HL-60 (cell line): ENCODE measurements around the gene NAA60.

ENCODE experiments used
- DNase-seq, 2 experiments: peaks; one replicate each; pipeline ENCODE4 v3.0.0-alpha.2; 2010 to 2020; ENCODE audit warnings: low read depth in 1 of 2, low spot score in 1 of 2
- H3K27ac ChIP-seq: fragments of 250-450 bp; sonication (Bioruptor Pico); replicated peaks from 2 replicates; pipeline ENCODE4 v1.5.1; 2020; ENCODE audit warnings: mild to moderate bottlenecking, moderate library complexity
- H3K27me3 ChIP-seq: fragments of 250-450 bp; sonication (Bioruptor Pico); 2 replicates; pipeline ENCODE4 v1.5.1; 2021; ENCODE audit warnings: mild to moderate bottlenecking, moderate library complexity; ENCODE audit not compliant: insufficient read depth, poor library complexity, severe bottlenecking
- H3K4me3 ChIP-seq: replicated peaks from 2 replicates; pipeline ENCODE4 v1.5.1; 2011; ENCODE audit warnings: mild to moderate bottlenecking, control low read depth, low read length; ENCODE audit not compliant: insufficient read depth
- CTCF ChIP-seq: IDR thresholded peaks from one replicate; pipeline ENCODE4 v1.5.1; 2011; ENCODE audit warnings: low read length, control low read depth, inconsistent platforms; ENCODE audit not compliant: insufficient read depth
- GABPA ChIP-seq: IDR thresholded peaks from 2 replicates; pipeline ENCODE4 v1.6.1; 2012; ENCODE audit warnings: low read depth
- POLR2AphosphoS5 ChIP-seq: IDR thresholded peaks from 2 replicates; pipeline ENCODE4 v1.6.1; 2012; ENCODE audit warnings: low read depth
- REST ChIP-seq: IDR thresholded peaks from 2 replicates; pipeline ENCODE4 v1.6.1; 2012; ENCODE audit warnings: low read depth; ENCODE audit not compliant: insufficient replicate concordance
- SPI1 ChIP-seq: IDR thresholded peaks from 2 replicates; pipeline ENCODE4 v1.6.1; 2012; ENCODE audit warnings: low read depth, mild to moderate bottlenecking, borderline replicate concordance

The NAA60 gene

GRCh38 chr16:3469736-3470135 is 26.3 kb downstream of the NAA60 start:
- no peak for DNase-seq
- Histone ChIP-seq H3K27ac (no peak overlapping the region), H3K4me3 (no peak overlapping the region), H3K27me3 (no peaks in the 10 kb centered on the region)
- TF ChIP-seq POLR2AphosphoS5 (no peak), GABPA (no peak), CTCF (no peak), SPI1 (no peak), REST (no peak)

GRCh38 chr16:3470723-3471122 is 27.2 kb downstream of the NAA60 start:
- TF ChIP-seq CTCF: no peak
- TF ChIP-seq SPI1: no peak
- TF ChIP-seq GABPA: no peak
- no peak for TF ChIP-seq REST
- TF ChIP-seq POLR2AphosphoS5: no peak

GRCh38 chr16:3471518-3472176 is 28.2 kb downstream of the NAA60 start:
- Histone ChIP-seq H3K27me3 (no peaks in the 10 kb centered on the region), H3K4me3 (no peak overlapping the region), H3K27ac (no peak overlapping the region)
- TF ChIP-seq REST: no peak
- no peak for TF ChIP-seq SPI1
- no peak for TF ChIP-seq CTCF
- no peak for DNase-seq

More at GRCh38 chr16:3470723-3471122, 27.2 kb downstream of the NAA60 start:
- Histone ChIP-seq H3K4me3 (no peak overlapping the region), H3K27ac (no peak overlapping the region), H3K27me3 (no peaks in the 10 kb centered on the region)
- DNase-seq: no peak
